Esophagus mucosa (tissue), 1 donor: ENCODE measurements around the gene SRPK2. TPM values are rescaled to one million over a fixed set of nuclear protein-coding genes. Genes with fewer than 3 reads are reported as not detected.
A peak's percentile ranks its signal among the peaks of the same experiment; 100 is the strongest.
"Not testable (repeated sequence)": the region's sequence is repeated elsewhere in the genome, so short reads cannot be mapped to it uniquely, and the experiment has no call there.

Experiments
- ATAC-seq: fragments of 200-7000 bp; cut with Tn5 transposase; one replicate; pipeline ENCODE4 v1.9.1; 2020
- total RNA-seq: library from RNA; stranded (reverse); gene quantifications from one replicate; pipeline ENCODE4 v1.2.4, GENCODE V29; 2023
- donor health status: DM: yes; HTN: yes; CAD: no.

The SRPK2 gene
- total RNA-seq, 1 donor from 2014 or later: 31.6 TPM

GRCh38 chr7:105376908-105377533 is 11.7 kb downstream of the SRPK2 start:
- ATAC-seq: no peak

- ATAC-seq: no peak
These were observed 18.8 kb downstream of the SRPK2 start for GRCh38 chr7:105369944-105370343.

- no peak for ATAC-seq
These were observed 21.3 kb downstream of the SRPK2 start for GRCh38 chr7:105367458-105367857.

- ATAC-seq: no peak
These were observed 22.9 kb downstream of the SRPK2 start for GRCh38 chr7:105365541-105366534.

- no peak for ATAC-seq
These were observed 24.0 kb downstream of the SRPK2 start for GRCh38 chr7:105364684-105365083.

- not testable (repeated sequence) for ATAC-seq
These were observed 25.1 kb downstream of the SRPK2 start for GRCh38 chr7:105363657-105364056.

GRCh38 chr7:105362685-105363084 is 26.0 kb downstream of the SRPK2 start:
- not testable (repeated sequence) for ATAC-seq

GRCh38 chr7:105361995-105362394 is 26.7 kb downstream of the SRPK2 start:
- ATAC-seq: not testable (repeated sequence)

- not testable (repeated sequence) for ATAC-seq
These were observed 28.6 kb downstream of the SRPK2 start for GRCh38 chr7:105360149-105360548.

- ATAC-seq: no peak
These were observed 33.0 kb downstream of the SRPK2 start for GRCh38 chr7:105355701-105356100.

GRCh38 chr7:105354383-105354782 is 34.3 kb downstream of the SRPK2 start:
- peak; percentile 48 for ATAC-seq

GRCh38 chr7:105353752-105354328 is 34.9 kb downstream of the SRPK2 start:
- peak; percentile 36 for ATAC-seq

- ATAC-seq: no peak
These were observed 35.6 kb downstream of the SRPK2 start for GRCh38 chr7:105352901-105353668.

GRCh38 chr7:105352018-105352612 is 36.6 kb downstream of the SRPK2 start:
- peak; percentile 77 for ATAC-seq

- no peak for ATAC-seq
These were observed 37.8 kb downstream of the SRPK2 start for GRCh38 chr7:105350906-105351305.

- not testable (repeated sequence) for ATAC-seq
These were observed 40.5 kb downstream of the SRPK2 start for GRCh38 chr7:105348177-105348576.

GRCh38 chr7:105346593-105347322 is 42.0 kb downstream of the SRPK2 start:
- no peak for ATAC-seq

- no peak for ATAC-seq
These were observed 42.6 kb downstream of the SRPK2 start for GRCh38 chr7:105346138-105346537.

- ATAC-seq: no peak
These were observed 43.0 kb downstream of the SRPK2 start for GRCh38 chr7:105345725-105346124.

- no peak for ATAC-seq
These were observed 43.7 kb downstream of the SRPK2 start for GRCh38 chr7:105345003-105345402.
